B cell (primary cell): ENCODE results near the gene KREMEN2. TPM values are rescaled to one million over a fixed set of nuclear protein-coding genes. Genes with fewer than 3 reads are reported as not detected.

Experiments
- ATAC-seq: fragments of 200-7000 bp; cut with Tn5 transposase; one replicate; pipeline ENCODE4 v1.10.0; 2021; ENCODE audit warnings: low read depth, mild to moderate bottlenecking, moderate number of reproducible peaks, moderate library complexity
- CTCF ChIA-PET: fragments of 350-600 bp; sonication (Branson Sonifier 250); formaldehyde crosslinking; loops from one replicate; lab custom pipeline; 2021; ENCODE audit warnings: antibody characterized with exemption, inconsistent platforms; lab: Charles Lee
- POLR2A ChIA-PET: fragments of 350-600 bp; sonication (Branson Sonifier 250); formaldehyde crosslinking; loops from one replicate; lab custom pipeline; 2021; ENCODE audit warnings: antibody characterized with exemption; lab: Charles Lee
- DNase-seq: peaks from one replicate; pipeline ENCODE4 v3.0.0; 2013
- H2AFZ ChIP-seq: 2 replicates; pipeline ENCODE4 v1.6.1; 2012; ENCODE audit warnings: mild to moderate bottlenecking, low read depth, low read length; ENCODE audit not compliant: insufficient read depth, poor library complexity, severe bottlenecking
- H3K27ac ChIP-seq, 2 donors: 1 replicate in 1 of 2; 2 replicates in 1 of 2; pipeline ENCODE4 v1.5.1; 2012 to 2013; ENCODE audit warnings: low read length in 2 of 2, mild to moderate bottlenecking in 2 of 2, moderate library complexity in 1 of 2
- H3K27me3 ChIP-seq, 4 experiments: fragments of 200-600 bp in 1 of 4; sonication (generic) in 1 of 4; replicated peaks in 1 of 4; 1 replicate in 2 of 4; 2 replicates in 2 of 4; pipeline versions ENCODE4 v1.6.1 to v1.7.0; 2013 to 2016; ENCODE audit warnings: low read length in 3 of 4, mild to moderate bottlenecking in 2 of 4, mixed read lengths in 1 of 4, moderate library complexity in 1 of 4; ENCODE audit not compliant: insufficient read depth in 4 of 4, control insufficient read depth in 3 of 4; ENCODE audit errors: control extremely low read depth in 1 of 4
- H3K36me3 ChIP-seq, 2 experiments: replicated peaks in 1 of 2; 1 replicate in 1 of 2; 2 replicates in 1 of 2; pipeline versions ENCODE4 v1.6.1 to v1.7.1; 2013; ENCODE audit warnings: low read length in 1 of 2; ENCODE audit not compliant: insufficient read depth in 2 of 2, control insufficient read depth in 1 of 2; ENCODE audit errors: control extremely low read depth in 1 of 2, extremely low read depth in 1 of 2
- H3K4me1 ChIP-seq, 2 donors: fragments of 200-600 bp in 1 of 2; sonication (generic) in 1 of 2; 1 replicate in 1 of 2; 2 replicates in 1 of 2; pipeline versions ENCODE4 v1.5.1 to v1.6.1; 2013 to 2017; ENCODE audit warnings: low read length in 2 of 2; ENCODE audit not compliant: control insufficient read depth in 2 of 2, insufficient read depth in 2 of 2
- H3K4me2 ChIP-seq: replicated peaks from 2 replicates; pipeline ENCODE3; 2012; ENCODE audit warnings: mild to moderate bottlenecking, low read depth, low read length; ENCODE audit not compliant: poor library complexity, severe bottlenecking
- H3K4me3 ChIP-seq, 5 experiments: fragments of 200-600 bp in 1 of 5; sonication (generic) in 1 of 5; 1 replicate in 3 of 5; 2 replicates in 2 of 5; pipeline versions ENCODE4 v1.5.1 to v1.7.0; 2011 to 2016; ENCODE audit warnings: low read length in 4 of 5, mild to moderate bottlenecking in 4 of 5, low read depth in 2 of 5, control low read depth in 1 of 5, moderate library complexity in 1 of 5; ENCODE audit not compliant: insufficient read depth in 1 of 5; ENCODE audit errors: control extremely low read depth in 1 of 5, extremely low read depth in 1 of 5
- H3K79me2 ChIP-seq: fragments of 200-600 bp; sonication (generic); one replicate; pipeline ENCODE4 v1.6.0; 2016; ENCODE audit warnings: low read length; ENCODE audit not compliant: control insufficient read depth, insufficient read depth
- H3K9ac ChIP-seq: fragments of 200-600 bp; sonication (generic); 2 replicates; pipeline ENCODE4 v1.6.1; 2017; ENCODE audit warnings: mild to moderate bottlenecking, low read length, moderate library complexity
- H3K9me3 ChIP-seq, 3 donors: one replicate each; pipeline versions ENCODE4 v1.6.1 to v1.7.1; 2013; ENCODE audit warnings: low read length in 2 of 3; ENCODE audit not compliant: control insufficient read depth in 2 of 3, insufficient read depth in 1 of 3; ENCODE audit errors: control extremely low read depth in 1 of 3
- H4K20me1 ChIP-seq: 2 replicates; pipeline ENCODE4 v1.6.0; 2012; ENCODE audit warnings: mild to moderate bottlenecking, low read length; ENCODE audit not compliant: insufficient read depth, control insufficient read depth, poor library complexity, severe bottlenecking
- H3K27ac Mint-ChIP-seq: one replicate; pipeline ENCODE4 v1.8.0; 2021; ENCODE audit warnings: mixed read lengths
- H3K27me3 Mint-ChIP-seq: one replicate; pipeline ENCODE4 v1.8.0; 2021; ENCODE audit warnings: mixed read lengths
- H3K4me1 Mint-ChIP-seq: one replicate; pipeline ENCODE4 v1.8.0; 2021; ENCODE audit warnings: mixed read lengths
- H3K4me3 Mint-ChIP-seq: one replicate; pipeline ENCODE4 v1.8.0; 2021; ENCODE audit warnings: mixed read lengths
- H3K9me3 Mint-ChIP-seq: one replicate; pipeline ENCODE4 v1.8.0; 2022; ENCODE audit warnings: mixed read lengths; ENCODE audit not compliant: insufficient read depth
- CTCF ChIP-seq: fragments of 200-600 bp; IDR thresholded peaks from one replicate; pipeline ENCODE4 v1.8.0; 2022; ENCODE audit warnings: antibody characterized with exemption, mild to moderate bottlenecking
- EZH2 ChIP-seq: IDR thresholded peaks from 2 replicates; pipeline ENCODE4 v1.6.1; 2012; ENCODE audit warnings: borderline replicate concordance, low read depth, mild to moderate bottlenecking, moderate library complexity, low read length; ENCODE audit not compliant: insufficient read depth, poor library complexity, severe bottlenecking
- WGBS: methylation state at CpG from one replicate; pipeline ENCODE4 v1.1.5; 2013; ENCODE audit warnings: missing lambda C conversion rate; ENCODE audit not compliant: insufficient coverage; 5-methylcytosine and 5-hydroxymethylcytosine counted together
- intact Hi-C: fragments of 100-400 bp; cut with micrococcal nuclease; formaldehyde crosslinking; loops from one replicate; pipeline ENCODE4 v1.10.0; 2022
- polyA plus RNA-seq: library from polyadenylated mRNA; depleted of rRNA; stranded (reverse); fragments of >200 nt; gene quantifications from 2 replicates; pipeline ENCODE4 v1.2.3, GENCODE V29; 2012
- total RNA-seq, 2 donors: library from RNA; stranded (reverse); fragments of 120-200 nt in 1 of 2; gene quantifications; 1 replicate in 1 of 2; 2 replicates in 1 of 2; pipeline versions ENCODE4 v1.2.3 to v1.2.4, GENCODE V29; 2013 to 2022

KREMEN2 gene
- total and polyA plus RNA-seq, 2 donors (not counting 1 experiment from before 2014, with no cell fraction given), result 0.17 to 1.1 TPM

GRCh38 chr16:2925951-2926649 is 38.0 kb upstream of the KREMEN2 start:
- TF ChIP-seq EZH2, result no peak
- CTCF ChIA-PET, result interaction anchor here (0.6 to 1.9 kb wide), 14 partner anchors 12 to 60 kb away, joined by 3 to 9 read pairs (median 5); partner anchors contain the start of genes FLYWCH1, FLYWCH2 and PAQR4
- H3K27ac Mint-ChIP-seq, result no peak overlapping the region
- Histone ChIP-seq H3K9ac (no peak overlapping the region), H3K4me1 (peaks cover 4 to 9% of the 10 kb centered on the region in 2 donors), H3K9me3 (no peaks in the 10 kb centered on the region), H3K4me3 (no peak overlapping the region), H3K36me3 (peaks cover 0 to 9% of the 10 kb centered on the region in 2 experiments), H2AFZ (no peak overlapping the region), H3K79me2 (peaks cover 14% of the 10 kb centered on the region), H3K27ac (no peak overlapping the region), H4K20me1 (peaks cover 5% of the 10 kb centered on the region), H3K4me2 (no peak overlapping the region), H3K27me3 (no peaks in the 10 kb centered on the region)
- no peaks in the 10 kb centered on the region for H3K27me3 Mint-ChIP-seq
- peaks cover 7% of the 10 kb centered on the region for H3K4me1 Mint-ChIP-seq
- H3K9me3 Mint-ChIP-seq, result no peaks in the 10 kb centered on the region
- H3K4me3 Mint-ChIP-seq, result no peak overlapping the region
- WGBS, result 100% methylated on average over 4 of the region's 9 CpGs
- intact Hi-C loops, result loop anchor here (2.0 kb wide), 1 partner anchor 43 kb away; the partner anchor contains the start of gene FLYWCH2
- POLR2A ChIA-PET, result no interaction called here
- ATAC-seq, result no peak
- DNase-seq, result no peak

- peaks cover 4 to 9% of the 10 kb centered on the region in 2 donors for H3K4me1 ChIP-seq
- no peak for ATAC-seq
- H3K9ac ChIP-seq, result no peak overlapping the region
- peaks cover 7% of the 10 kb centered on the region for H3K4me1 Mint-ChIP-seq
- no peak overlapping the region for H3K4me3 ChIP-seq
- H3K27me3 ChIP-seq, result no peaks in the 10 kb centered on the region
- H3K79me2 ChIP-seq, result peaks cover 9% of the 10 kb centered on the region
- H3K36me3 ChIP-seq, result peaks cover 0 to 9% of the 10 kb centered on the region in 2 experiments
- ChIA-PET POLR2A (interaction anchor here (0.8 kb wide), 1 partner anchor 58 kb away, joined by 3 read pairs; no protein-coding TSS in a partner anchor), CTCF (interaction anchor here (0.7 to 1.9 kb wide), 19 partner anchors 8 to 61 kb away, joined by 3 to 9 read pairs (median 4); partner anchors contain the start of genes FLYWCH1, FLYWCH2 and PAQR4)
- H3K27me3 Mint-ChIP-seq, result no peaks in the 10 kb centered on the region
- H2AFZ ChIP-seq, result peak overlapping the region; percentile 60
- TF ChIP-seq CTCF (no peak), EZH2 (no peak)
- H3K4me3 Mint-ChIP-seq, result peak overlapping the region; percentile 17
- H3K27ac Mint-ChIP-seq, result no peak overlapping the region
- 60% methylated on average over 2 of the region's 5 CpGs for WGBS
- no peak overlapping the region for H3K27ac ChIP-seq
- no peak for DNase-seq
- H3K4me2 ChIP-seq, result peak overlapping the region; percentile 61
- no peaks in the 10 kb centered on the region for H3K9me3 Mint-ChIP-seq
- no peaks in the 10 kb centered on the region for H3K9me3 ChIP-seq
- peaks cover 5% of the 10 kb centered on the region for H4K20me1 ChIP-seq
- intact Hi-C loops, result loop anchor here (2.0 kb wide), 1 partner anchor 44 kb away; the partner anchor contains the start of gene FLYWCH2
Measured at GRCh38 chr16:2926650-2926999, 37.5 kb upstream of the KREMEN2 start.
